Measurements from ENCODE around the gene SPAG7.

SPAG7 gene

GRCh38 chr17:4950075-4950745 is 17.4 kb downstream of the SPAG7 start:
- Histone ChIP-seq H3K9me3 (ENCODE audit: severe bottlenecking) (no peaks in the 10 kb centered on the region), H3K27me3 (ENCODE audit: insufficient read depth, low read depth, severe bottlenecking) (no peaks in the 10 kb centered on the region), H3K27ac (peak overlapping the region; percentile 95), H3K4me3 (ENCODE audit: low read depth, low read length) (peak overlapping the region; percentile 62), H3K36me3 (peaks cover 36% of the 10 kb centered on the region)
- no peak for TF ChIP-seq CTCF (IDR thresholded peaks at IDR 0.05; ENCODE audit: low read depth, low read length)
- DNase-seq = no peak

- H3K4me3 ChIP-seq (ENCODE audit: low read depth, low read length) = peak overlapping the region; percentile 96
- DNase-seq = peak; percentile 82
- H3K27me3 ChIP-seq (ENCODE audit: insufficient read depth, low read depth, severe bottlenecking) = no peaks in the 10 kb centered on the region
- peak overlapping the region; percentile 95 for H3K27ac ChIP-seq
- no peaks in the 10 kb centered on the region for H3K9me3 ChIP-seq (ENCODE audit: severe bottlenecking)
- H3K36me3 ChIP-seq = peaks cover 40% of the 10 kb centered on the region
- no peak for TF ChIP-seq CTCF (IDR thresholded peaks at IDR 0.05; ENCODE audit: low read depth, low read length)
Observed at GRCh38 chr17:4949321-4950074, 18.1 kb downstream of the SPAG7 start.

GRCh38 chr17:4948931-4949320 is 18.7 kb downstream of the SPAG7 start:
- peak; percentile 86 for DNase-seq
- no peak for TF ChIP-seq CTCF (IDR thresholded peaks at IDR 0.05; ENCODE audit: low read depth, low read length)
- H3K27ac ChIP-seq = peak overlapping the region; percentile 95
- H3K9me3 ChIP-seq (ENCODE audit: severe bottlenecking) = no peaks in the 10 kb centered on the region
- peaks cover 43% of the 10 kb centered on the region for H3K36me3 ChIP-seq
- H3K27me3 ChIP-seq (ENCODE audit: insufficient read depth, low read depth, severe bottlenecking) = no peaks in the 10 kb centered on the region
- H3K4me3 ChIP-seq (ENCODE audit: low read depth, low read length) = peak overlapping the region; percentile 96

- Histone ChIP-seq H3K27ac (peak within 1 kb of the TSS; percentile 95), H3K9me3 (ENCODE audit: severe bottlenecking) (no peaks in the 10 kb centered on the region), H3K4me3 (ENCODE audit: low read depth, low read length) (peak within 1 kb of the TSS; percentile 96), H3K36me3 (peaks cover 49% of the 10 kb centered on the region), H3K27me3 (ENCODE audit: insufficient read depth, low read depth, severe bottlenecking) (no peaks in the 10 kb centered on the region)
- DNase-seq = peak; percentile 85
- TF ChIP-seq CTCF (IDR thresholded peaks at IDR 0.05; ENCODE audit: low read depth, low read length) = no peak
Observed at GRCh38 chr17:4948166-4948930, 19.3 kb downstream of the SPAG7 start, which contains the start of gene PFN1. Gene PFN1 (minus strand): TSS chr17:4948530. CDS start chr17:4948394, 136 bp downstream.

GRCh38 chr17:4947411-4948165 is 20.0 kb downstream of the SPAG7 start:
- H3K9me3 ChIP-seq (ENCODE audit: severe bottlenecking) = no peaks in the 10 kb centered on the region
- peak overlapping the region; percentile 96 for H3K4me3 ChIP-seq (ENCODE audit: low read depth, low read length)
- peaks cover 53% of the 10 kb centered on the region for H3K36me3 ChIP-seq
- peak overlapping the region; percentile 95 for H3K27ac ChIP-seq
- DNase-seq = peak; percentile 50
- H3K27me3 ChIP-seq (ENCODE audit: insufficient read depth, low read depth, severe bottlenecking) = no peaks in the 10 kb centered on the region
- no peak for TF ChIP-seq CTCF (IDR thresholded peaks at IDR 0.05; ENCODE audit: low read depth, low read length)
